ENCODE results near the gene TMEM245.

TMEM245 gene

GRCh38 chr9:109019420-109019819 is 100.3 kb downstream of the TMEM245 start:
- Histone ChIP-seq H3K27me3 (replicated peaks) (no peaks in the 10 kb centered on the region), H3K4me3 (ENCODE audit: low read depth, low read length) (no peak overlapping the region), H3K36me3 (replicated peaks) (no peaks in the 10 kb centered on the region), H3K27ac (no peak overlapping the region)
- no peak for DNase-seq
- in situ Hi-C loops (cut with HindIII; ENCODE audit: low pct_ligation_motif_present, low sequenced_read_pairs) = no loop called here
- TF ChIP-seq CTCF (IDR thresholded peaks at IDR 0.05; ENCODE audit: low read depth, low read length, missing control alignments) = no peak

- no peak for DNase-seq
- H3K4me3 ChIP-seq (ENCODE audit: low read depth, low read length) = no peak overlapping the region
- H3K27me3 ChIP-seq (replicated peaks) = no peaks in the 10 kb centered on the region
- no peak for TF ChIP-seq CTCF (IDR thresholded peaks at IDR 0.05; ENCODE audit: low read depth, low read length, missing control alignments)
- H3K27ac ChIP-seq = no peak overlapping the region
- no peaks in the 10 kb centered on the region for H3K36me3 ChIP-seq (replicated peaks)
- in situ Hi-C loops (cut with HindIII; ENCODE audit: low pct_ligation_motif_present, low sequenced_read_pairs) = no loop called here
Measured at GRCh38 chr9:109017493-109017892, 102.3 kb downstream of the TMEM245 start.

- H3K27ac ChIP-seq = no peak overlapping the region
- no peak for DNase-seq
- in situ Hi-C loops (cut with HindIII; ENCODE audit: low pct_ligation_motif_present, low sequenced_read_pairs) = no loop called here
- H3K27me3 ChIP-seq (replicated peaks) = no peaks in the 10 kb centered on the region
- TF ChIP-seq CTCF (IDR thresholded peaks at IDR 0.05; ENCODE audit: low read depth, low read length, missing control alignments) = no peak
- H3K4me3 ChIP-seq (ENCODE audit: low read depth, low read length) = no peak overlapping the region
- no peaks in the 10 kb centered on the region for H3K36me3 ChIP-seq (replicated peaks)
Measured at GRCh38 chr9:109017061-109017460, 102.7 kb downstream of the TMEM245 start.

GRCh38 chr9:109016132-109016531 is 103.6 kb downstream of the TMEM245 start:
- TF ChIP-seq CTCF (IDR thresholded peaks at IDR 0.05; ENCODE audit: low read depth, low read length, missing control alignments) = no peak
- Histone ChIP-seq H3K27me3 (replicated peaks) (no peaks in the 10 kb centered on the region), H3K4me3 (ENCODE audit: low read depth, low read length) (no peak overlapping the region), H3K36me3 (replicated peaks) (no peaks in the 10 kb centered on the region), H3K27ac (no peak overlapping the region)
- DNase-seq = no peak
- in situ Hi-C loops (cut with HindIII; ENCODE audit: low pct_ligation_motif_present, low sequenced_read_pairs) = no loop called here

GRCh38 chr9:109014608-109015280 is 105.0 kb downstream of the TMEM245 start:
- TF ChIP-seq CTCF (IDR thresholded peaks at IDR 0.05; ENCODE audit: low read depth, low read length, missing control alignments) = no peak
- H3K27me3 ChIP-seq (replicated peaks) = no peaks in the 10 kb centered on the region
- in situ Hi-C loops (cut with HindIII; ENCODE audit: low pct_ligation_motif_present, low sequenced_read_pairs) = no loop called here
- no peak overlapping the region for H3K4me3 ChIP-seq (ENCODE audit: low read depth, low read length)
- H3K27ac ChIP-seq = peak overlapping the region; percentile 80
- DNase-seq = no peak
- no peaks in the 10 kb centered on the region for H3K36me3 ChIP-seq (replicated peaks)
